Heart right ventricle (tissue), 16 donors: ENCODE data around the gene RSPH9. TPM values are rescaled to one million over a fixed set of nuclear protein-coding genes. Genes with fewer than 3 reads are reported as not detected.
"Not testable (repeated sequence)": the region's sequence is repeated elsewhere in the genome, so short reads cannot be mapped to it uniquely, and the experiment has no call there.

Experiments
- ATAC-seq, 8 donors: fragments of 200-7000 bp; cut with Tn5 transposase; one replicate each; pipeline ENCODE4 v1.9.1; 2020; ENCODE audit warnings: mild to moderate bottlenecking in 8 of 8, moderate library complexity in 8 of 8, moderate number of reproducible peaks in 1 of 8
- DNase-seq, 2 donors: peaks; one replicate each; pipeline ENCODE4 v3.0.0-alpha.2; 2020
- H3K27ac ChIP-seq, 10 donors: fragments of 200-600 bp; sonication (generic) in 2 of 10; one replicate each; pipeline versions ENCODE4 v1.5.0 to v1.8.0; 2020 to 2022; ENCODE audit warnings: mild to moderate bottlenecking in 3 of 10
- H3K27me3 ChIP-seq, 7 donors: fragments of 200-600 bp; one replicate each; pipeline ENCODE4 v1.8.0; 2021 to 2022; ENCODE audit warnings: mild to moderate bottlenecking in 2 of 7
- H3K36me3 ChIP-seq, 9 donors: fragments of 200-600 bp; sonication (generic) in 1 of 9; one replicate each; pipeline versions ENCODE4 v1.5.0 to v1.8.0; 2020 to 2022; ENCODE audit warnings: mild to moderate bottlenecking in 2 of 9
- H3K4me1 ChIP-seq, 9 donors: fragments of 200-600 bp; sonication (generic) in 1 of 9; one replicate each; pipeline versions ENCODE4 v1.5.0 to v1.8.0; 2020 to 2022; ENCODE audit warnings: mild to moderate bottlenecking in 4 of 9
- H3K4me3 ChIP-seq, 10 donors: fragments of 200-600 bp; sonication (generic) in 2 of 10; one replicate each; pipeline versions ENCODE4 v1.5.0 to v1.8.0; 2020 to 2022; ENCODE audit warnings: mild to moderate bottlenecking in 7 of 10, moderate library complexity in 2 of 10
- H3K9me3 ChIP-seq, 11 donors: fragments of 200-600 bp in 10 of 11; sonication (generic) in 2 of 11; one replicate each; pipeline versions ENCODE4 v1.5.0 to v1.8.0; 2013 to 2022; ENCODE audit warnings: mild to moderate bottlenecking in 2 of 11, control low read depth in 1 of 11, moderate library complexity in 1 of 11
- WGBS, 2 donors: extraction: QIAGEN DNeasy Blood & Tissue Kit; methylation state at CpG; one replicate each; pipeline ENCODE4 v1.1.7; 2013; ENCODE audit warnings: inconsistent platforms in 1 of 2; 5-methylcytosine and 5-hydroxymethylcytosine counted together
- intact Hi-C, 10 donors: fragments of 100-400 bp; cut with DNase I; formaldehyde crosslinking; loops; one replicate each; pipeline versions ENCODE4 v1.11.1 to v1.14.2; 2022
- polyA plus RNA-seq, 2 donors: library from polyadenylated mRNA; stranded (reverse); fragments of 200-250 nt; gene quantifications; one replicate each; pipeline ENCODE4 v1.2.3, GENCODE V29; 2013
- total RNA-seq, 10 donors: library from RNA; stranded (reverse); fragmentation: NEBNext Ultra II Directional in 3 of 10; extraction: Animal tissue kit (Norgen Biotek cat#: 25700) in 3 of 10; gene quantifications; one replicate each; pipeline versions ENCODE4 v1.2.1 to v1.2.4, GENCODE V29; 2021 to 2023
- TF ChIP-seq, protein P1 (sequence below), 9 donors: fragments of 200-600 bp; sonication (generic) in 2 of 9; IDR thresholded peaks; one replicate each; pipeline versions ENCODE4 v1.5.0 to v1.8.0; 2021 to 2022; ENCODE audit warnings: antibody characterized with exemption in 9 of 9, mild to moderate bottlenecking in 5 of 9, moderate library complexity in 1 of 9
- donor health status: Arrhythmogenic right ventricular cardiomyopathy.
- donor health status: ischemic (EF 13 %, LVEDD 7.1; RV severe dilation, severe dysfunction).
- donor health status: healthy with polysubstance abuse.
- donor health status: DM: no; HTN: yes; CAD: no.
- donor health status: DM: no; HTN: no; CAD: no.
- donor health status: ischemic (EF 25% LVEDD 6.9; RV normal size, moderate dysfunction).
- donor health status: ischemic (EF 25% LVEDD 5.7; RV mildly dilated, moderate dysfunction).
- donor health status: healthy.
- donor health status: DM: yes; HTN: yes; CAD: no.
- donor health status: Ischemic cardiomyopathy.
- donor health status: ischemic (EF 35%, LVEDD 5.7; RV mildly dilated, moderate dysfunction).
- donor health status: nonischemic (EF 11% LVEDD 7.7; RV severe dilation, severe dysfunction).
- donor health status: DM: yes; HTN: yes; CAD: no.
- donor health status: PGD.
- donor health status: ischemic (EF 29% LVEDD 5.4; RV normal size, mild dysfunction).
- donor health status: nonischemic (EF 23%, LVEDD 6.1; RV moderate dilation, normal function).

Gene RSPH9
- total and polyA plus RNA-seq, 12 donors, result 0.09 to 0.45 (median 0.13) TPM; not detected in 5

DNA sequence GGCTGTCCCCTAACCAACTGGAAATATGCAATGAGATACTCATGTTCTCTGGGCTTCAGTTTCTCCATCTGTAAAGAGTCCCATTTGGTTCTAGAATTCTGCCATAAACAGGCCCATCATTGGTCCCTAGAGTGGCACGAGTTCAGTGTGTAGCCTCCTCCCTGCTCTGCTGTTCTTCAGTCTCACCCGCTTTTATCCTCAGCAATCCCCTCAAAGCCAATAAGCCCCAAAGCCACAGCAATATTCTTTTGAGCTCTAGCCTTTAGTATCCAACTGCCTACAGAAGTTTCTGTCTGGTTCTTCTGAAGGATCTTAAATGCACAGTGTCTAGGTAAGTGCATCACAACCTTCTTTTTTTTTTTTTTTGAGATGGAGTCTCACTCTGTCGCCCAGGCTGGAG, 52.6 kb downstream of the RSPH9 start:
- Histone ChIP-seq H3K27ac (no peak overlapping the region), H3K27me3 (no peaks in the 10 kb centered on the region), H3K9me3 (no peaks in the 10 kb centered on the region), H3K36me3 (no peaks in the 10 kb centered on the region), H3K4me1 (peaks cover 18 to 63% (median 38%) of the 10 kb centered on the region in 9 donors), H3K4me3 (no peak overlapping the region)
- TF ChIP-seq, protein P1, sequence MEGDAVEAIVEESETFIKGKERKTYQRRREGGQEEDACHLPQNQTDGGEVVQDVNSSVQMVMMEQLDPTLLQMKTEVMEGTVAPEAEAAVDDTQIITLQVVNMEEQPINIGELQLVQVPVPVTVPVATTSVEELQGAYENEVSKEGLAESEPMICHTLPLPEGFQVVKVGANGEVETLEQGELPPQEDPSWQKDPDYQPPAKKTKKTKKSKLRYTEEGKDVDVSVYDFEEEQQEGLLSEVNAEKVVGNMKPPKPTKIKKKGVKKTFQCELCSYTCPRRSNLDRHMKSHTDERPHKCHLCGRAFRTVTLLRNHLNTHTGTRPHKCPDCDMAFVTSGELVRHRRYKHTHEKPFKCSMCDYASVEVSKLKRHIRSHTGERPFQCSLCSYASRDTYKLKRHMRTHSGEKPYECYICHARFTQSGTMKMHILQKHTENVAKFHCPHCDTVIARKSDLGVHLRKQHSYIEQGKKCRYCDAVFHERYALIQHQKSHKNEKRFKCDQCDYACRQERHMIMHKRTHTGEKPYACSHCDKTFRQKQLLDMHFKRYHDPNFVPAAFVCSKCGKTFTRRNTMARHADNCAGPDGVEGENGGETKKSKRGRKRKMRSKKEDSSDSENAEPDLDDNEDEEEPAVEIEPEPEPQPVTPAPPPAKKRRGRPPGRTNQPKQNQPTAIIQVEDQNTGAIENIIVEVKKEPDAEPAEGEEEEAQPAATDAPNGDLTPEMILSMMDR (IDR thresholded peaks at IDR 0.05), result no peak
- WGBS, 2 donors, result 90 to 97% methylated on average over 3 of the region's 3 CpGs
- DNase-seq, result no peak
- intact Hi-C loops, result no loop called here
- ATAC-seq, result no peak

DNA sequence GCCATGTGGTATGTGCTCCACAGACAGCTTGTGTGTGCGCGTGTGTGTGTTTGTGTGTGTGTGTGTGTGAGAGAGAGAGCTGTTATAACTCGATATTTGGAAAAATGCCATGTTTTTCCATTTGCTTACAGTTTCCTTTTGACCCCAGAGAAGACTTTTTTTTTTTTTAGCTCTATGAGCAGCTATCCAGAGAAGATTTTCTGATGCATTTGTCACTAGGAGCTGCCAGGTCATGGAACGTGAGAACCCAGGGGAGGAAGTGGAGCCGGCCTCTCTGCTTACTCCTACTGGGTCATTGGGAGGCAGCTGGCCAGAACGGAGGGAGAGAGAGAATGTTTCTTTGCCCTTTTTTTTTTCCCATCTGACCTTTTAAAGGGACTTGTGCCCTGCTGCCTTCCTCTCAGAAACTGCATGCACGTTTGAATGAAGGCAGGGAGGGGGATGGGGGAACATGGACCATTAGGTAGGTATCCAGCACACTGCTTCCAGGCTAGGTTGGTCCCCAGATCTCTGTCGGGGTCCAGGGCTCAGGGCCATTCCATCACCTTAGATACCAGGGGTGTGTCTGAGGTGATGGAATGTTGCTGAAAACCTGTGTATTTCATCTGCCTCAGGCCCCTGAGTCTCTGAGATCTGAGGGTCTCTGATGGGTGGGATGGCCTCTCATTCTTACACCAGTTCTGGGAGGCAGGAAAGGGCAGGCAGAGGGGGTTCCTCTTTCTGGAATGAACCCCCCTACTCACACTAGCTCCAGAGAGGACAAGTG, 53.9 kb downstream of the RSPH9 start:
- Histone ChIP-seq H3K27me3 (no peaks in the 10 kb centered on the region), H3K4me1 (peaks cover 19 to 77% (median 52%) of the 10 kb centered on the region in 9 donors), H3K27ac (peak overlapping the region in 7 of 10 donors; percentile 16 to 55 (median 27)), H3K4me3 (no peak overlapping the region), H3K9me3 (no peaks in the 10 kb centered on the region), H3K36me3 (no peaks in the 10 kb centered on the region)
- ATAC-seq (peak in 2 of 8 donors; percentile 11 to 18), DNase-seq (peak; percentile 67 to 78)
- 31 to 42% methylated on average over 8 of the region's 8 CpGs for WGBS, 2 donors
- TF ChIP-seq, protein P1 (IDR thresholded peaks at IDR 0.05), result no peak
- intact Hi-C loops, result no loop called here

DNA sequence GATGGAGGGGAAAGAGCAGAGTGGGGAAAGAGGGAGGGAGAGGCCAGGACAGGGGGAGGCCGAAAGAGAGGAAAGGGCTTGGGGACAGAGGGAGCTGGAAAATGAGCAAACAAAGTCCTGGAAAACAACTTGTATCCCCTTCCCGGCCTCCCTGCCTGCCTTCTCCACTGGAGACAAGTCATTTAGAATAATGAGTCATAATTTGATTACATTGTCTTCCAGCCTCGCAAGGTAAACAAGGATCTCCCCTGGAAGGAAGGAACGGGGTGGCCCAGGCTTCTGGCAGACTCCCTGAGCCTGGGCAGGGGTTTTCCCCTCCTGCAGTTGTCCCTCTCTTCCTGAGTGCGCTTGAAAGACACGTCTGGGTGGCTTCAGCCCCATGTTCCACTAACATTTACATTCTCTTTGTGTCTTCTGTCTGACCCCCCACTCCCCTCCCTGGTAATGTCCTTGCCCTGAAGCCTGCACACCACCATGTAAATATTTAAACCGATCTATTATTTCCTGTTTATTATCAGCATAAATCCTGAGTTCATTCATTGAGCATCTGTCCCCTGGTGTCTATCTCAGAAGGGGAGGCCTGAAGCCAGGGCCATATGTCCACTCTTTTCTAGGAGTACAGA, 54.8 kb downstream of the RSPH9 start:
- DNase-seq (no peak), ATAC-seq (no peak)
- Histone ChIP-seq H3K4me1 (peaks cover 19 to 75% (median 56%) of the 10 kb centered on the region in 9 donors), H3K27me3 (no peaks in the 10 kb centered on the region), H3K9me3 (no peaks in the 10 kb centered on the region), H3K27ac (peak overlapping the region in 7 of 10 donors; percentile 16 to 55 (median 27)), H3K4me3 (no peak overlapping the region), H3K36me3 (no peaks in the 10 kb centered on the region)
- intact Hi-C loops, result no loop called here
- 52 to 58% methylated on average over 7 of the region's 7 CpGs for WGBS, 2 donors
- TF ChIP-seq, protein P1 (IDR thresholded peaks at IDR 0.05), result no peak

DNA sequence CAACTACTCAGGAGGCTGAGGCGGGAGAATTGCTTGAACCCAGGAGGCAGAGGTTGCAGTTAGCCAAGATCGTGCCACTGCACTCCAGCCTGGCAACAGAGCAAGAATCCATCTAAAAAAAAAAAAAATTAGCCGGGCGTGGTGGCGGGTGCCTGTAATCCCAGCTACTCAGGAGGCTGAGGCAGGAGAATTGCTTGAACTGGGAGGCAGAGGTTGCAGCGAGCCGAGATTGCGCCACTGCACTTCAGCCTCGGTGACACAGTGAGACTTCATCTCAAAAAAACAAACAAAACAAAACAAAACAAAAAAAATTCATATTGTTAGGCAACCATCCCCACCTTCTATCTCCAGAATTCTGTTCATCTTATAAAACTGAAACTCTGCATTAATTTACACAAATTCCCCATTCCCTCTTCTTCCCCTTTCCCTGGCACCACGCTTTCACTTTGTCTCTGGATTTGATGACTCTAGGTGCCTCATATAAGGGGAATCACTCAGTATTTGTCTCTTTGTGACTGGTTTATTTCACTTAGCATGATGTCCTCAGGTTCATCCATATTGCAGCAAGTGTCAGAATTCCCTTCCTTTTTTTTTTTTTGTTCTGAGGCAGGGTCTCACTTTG, 56.2 kb downstream of the RSPH9 start:
- intact Hi-C loops, DNase-seq, H3K27me3 ChIP-seq, H3K9me3 ChIP-seq, ATAC-seq, H3K4me3 ChIP-seq, H3K36me3 ChIP-seq: not testable (repeated sequence)
- Histone ChIP-seq H3K4me1 (peaks cover 19 to 74% (median 64%) of the 10 kb centered on the region in 9 donors), H3K27ac (peak overlapping the region in 6 of 10 donors; percentile 88 to 95 (median 89))
- WGBS, 2 donors, result 94 to 98% methylated on average over 10 of the region's 10 CpGs
